GM21528 (cell line): ENCODE measurements around the gene ITGA11.

Source experiments
- ATAC-seq: cut with Tn5 transposase; IDR thresholded peaks from one replicate; pipeline ENCODE4 v1.9.1; 2021; ENCODE audit warnings: mild to moderate bottlenecking, moderate library complexity; ENCODE audit not compliant: unreplicated experiment, low FRiP score

Gene ITGA11

DNA sequence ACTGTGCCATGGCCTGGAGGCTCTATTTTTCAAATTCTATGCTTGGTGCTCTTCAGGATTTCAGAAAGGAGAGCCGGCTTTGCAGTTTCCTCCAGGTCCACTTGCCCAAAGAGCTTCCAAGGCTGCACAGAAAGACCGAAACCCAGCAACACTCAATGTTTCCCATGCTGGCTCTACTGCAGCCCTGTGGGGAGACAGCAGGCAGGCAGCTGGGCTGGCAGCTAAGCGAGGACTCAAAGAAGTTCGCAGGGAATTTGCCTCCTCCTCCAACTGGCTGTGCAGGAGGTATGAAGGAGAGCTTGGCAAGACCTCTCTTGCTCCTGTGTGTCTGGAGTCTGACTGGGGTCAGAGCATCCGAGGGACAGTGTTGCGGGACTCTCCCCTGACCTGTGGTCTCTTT, 17.4 kb upstream of the ITGA11 start:
- ATAC-seq = no peak

DNA sequence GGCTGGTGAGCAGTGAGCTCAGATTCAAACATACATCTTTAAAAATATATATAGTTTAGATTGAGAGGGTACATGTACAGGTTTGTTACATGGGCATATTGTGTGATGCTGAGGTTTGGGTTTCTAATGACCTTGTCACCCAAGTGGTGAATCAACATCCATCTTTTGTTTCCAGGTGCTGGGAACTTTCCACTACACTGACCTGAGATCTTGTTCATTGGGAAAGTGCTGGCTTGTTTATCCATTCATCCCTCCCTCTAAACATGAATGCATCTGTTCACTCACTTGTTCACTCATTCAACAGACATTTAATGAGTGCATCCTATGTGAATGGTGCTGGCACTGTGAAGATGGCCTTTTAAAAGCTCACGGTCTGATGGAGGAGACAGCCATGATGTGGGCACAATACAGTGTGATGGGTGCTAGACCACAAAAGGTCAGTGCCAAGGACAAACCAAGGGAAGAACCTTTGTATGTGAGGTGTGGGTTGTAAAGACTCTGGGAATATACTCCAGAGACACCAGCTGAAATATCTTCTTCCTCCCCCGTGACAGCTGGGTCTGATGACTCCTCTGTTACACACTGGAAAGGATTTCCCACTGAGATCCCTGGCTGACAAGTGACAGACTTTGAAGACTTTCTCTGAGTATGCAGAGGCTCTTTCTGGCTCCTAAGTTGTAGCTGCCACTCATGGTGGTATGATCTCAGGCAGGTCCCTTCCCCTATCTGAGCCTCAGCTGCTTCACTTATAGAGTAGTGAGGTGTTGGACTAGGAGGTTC, 16.2 kb upstream of the ITGA11 start:
- no peak for ATAC-seq

DNA sequence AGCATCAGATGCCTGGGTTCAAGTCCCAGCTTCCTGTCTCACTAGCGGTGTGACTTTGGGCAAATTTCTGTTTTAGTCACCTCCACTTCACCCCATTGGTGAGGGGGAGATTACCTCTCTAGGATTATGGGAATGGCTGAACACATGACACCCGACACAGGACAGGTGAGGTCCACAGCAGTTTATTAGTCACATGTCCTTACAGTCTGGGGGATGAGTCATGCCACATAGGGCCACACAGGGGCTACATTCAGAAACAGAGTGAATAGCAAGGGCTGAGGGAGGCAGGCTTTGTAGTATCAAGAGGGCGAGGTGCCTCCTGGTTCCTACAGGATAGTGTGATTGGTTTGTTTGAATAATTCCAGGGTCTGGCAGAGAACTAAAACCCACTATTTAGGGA, 15.2 kb upstream of the ITGA11 start:
- ATAC-seq = no peak

DNA sequence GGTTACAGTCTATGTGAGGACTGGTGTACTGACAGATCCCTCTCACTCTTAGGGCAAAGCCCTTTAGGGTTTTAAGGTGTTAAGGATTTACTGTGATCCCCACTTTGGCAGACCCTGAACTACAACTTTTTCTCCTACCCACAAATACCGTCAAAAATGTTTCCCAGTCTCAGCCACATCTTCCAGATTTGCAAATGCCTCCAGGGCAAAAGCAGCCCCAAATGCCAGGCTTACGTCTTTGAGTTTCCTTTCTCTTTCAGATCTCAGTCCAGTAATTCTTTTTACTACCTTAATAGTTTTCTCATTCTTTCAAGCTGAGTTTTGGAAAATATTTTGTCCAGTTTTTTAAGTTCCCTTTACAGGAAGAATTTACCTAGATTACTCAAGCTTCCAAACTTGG, 13.4 kb upstream of the ITGA11 start:
- ATAC-seq = no peak

DNA sequence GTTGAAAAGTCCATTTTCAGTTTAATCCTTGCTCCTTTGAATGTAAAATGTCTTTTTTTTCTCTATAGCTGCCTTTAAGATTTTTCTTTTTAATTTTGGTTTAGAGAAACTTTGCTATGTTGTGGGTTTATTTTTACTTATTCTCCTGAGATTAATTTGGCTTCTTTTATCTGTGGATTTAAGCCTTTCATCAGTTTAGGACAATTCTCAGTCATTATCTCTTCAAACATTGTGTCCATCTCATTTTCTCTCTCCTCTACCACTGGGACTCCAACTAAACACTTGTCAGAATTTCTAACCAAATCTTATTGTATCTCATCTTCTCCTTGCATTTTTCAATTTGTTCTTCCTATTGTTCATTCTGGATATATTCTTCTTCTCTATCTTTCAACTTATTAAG, 12.4 kb upstream of the ITGA11 start:
- ATAC-seq = no peak

DNA sequence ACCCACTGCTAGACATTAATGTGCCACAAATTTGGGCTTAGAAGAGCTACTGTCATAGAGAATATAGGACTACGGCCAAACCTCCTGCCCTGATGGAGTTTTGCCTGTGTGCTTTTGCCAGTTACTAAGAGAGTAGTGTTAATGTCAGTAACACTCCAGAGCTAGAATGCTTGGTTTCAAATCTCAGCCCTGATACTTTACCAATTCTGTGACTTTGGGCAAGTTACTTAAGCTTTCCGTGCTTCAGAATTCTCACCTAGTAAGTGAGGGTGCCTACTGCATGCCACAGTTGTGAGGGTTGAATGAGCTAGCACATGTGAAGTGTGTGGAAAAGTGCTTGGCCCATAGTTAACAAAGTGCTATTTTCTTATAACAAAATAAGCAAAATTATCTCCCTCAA, 10.9 kb upstream of the ITGA11 start:
- no peak for ATAC-seq

DNA sequence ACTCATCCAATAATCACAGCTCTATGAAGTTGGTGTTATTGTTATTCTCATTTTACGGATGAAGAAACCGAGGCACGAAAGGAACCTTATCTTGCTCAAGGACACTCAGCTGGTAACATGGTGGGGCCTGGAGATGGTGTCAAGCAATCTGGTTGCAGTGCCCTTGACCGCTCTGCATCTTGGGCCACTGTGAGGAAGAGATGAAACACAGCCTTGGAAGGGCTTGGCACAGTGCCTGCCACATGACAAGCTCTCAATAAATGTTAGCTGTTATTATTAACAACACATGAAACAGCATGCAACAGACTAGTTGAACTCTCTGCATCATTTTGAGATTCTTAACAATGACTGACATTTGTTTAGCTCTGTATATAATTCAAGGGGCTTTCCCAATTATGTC, 10.1 kb upstream of the ITGA11 start:
- no peak for ATAC-seq

DNA sequence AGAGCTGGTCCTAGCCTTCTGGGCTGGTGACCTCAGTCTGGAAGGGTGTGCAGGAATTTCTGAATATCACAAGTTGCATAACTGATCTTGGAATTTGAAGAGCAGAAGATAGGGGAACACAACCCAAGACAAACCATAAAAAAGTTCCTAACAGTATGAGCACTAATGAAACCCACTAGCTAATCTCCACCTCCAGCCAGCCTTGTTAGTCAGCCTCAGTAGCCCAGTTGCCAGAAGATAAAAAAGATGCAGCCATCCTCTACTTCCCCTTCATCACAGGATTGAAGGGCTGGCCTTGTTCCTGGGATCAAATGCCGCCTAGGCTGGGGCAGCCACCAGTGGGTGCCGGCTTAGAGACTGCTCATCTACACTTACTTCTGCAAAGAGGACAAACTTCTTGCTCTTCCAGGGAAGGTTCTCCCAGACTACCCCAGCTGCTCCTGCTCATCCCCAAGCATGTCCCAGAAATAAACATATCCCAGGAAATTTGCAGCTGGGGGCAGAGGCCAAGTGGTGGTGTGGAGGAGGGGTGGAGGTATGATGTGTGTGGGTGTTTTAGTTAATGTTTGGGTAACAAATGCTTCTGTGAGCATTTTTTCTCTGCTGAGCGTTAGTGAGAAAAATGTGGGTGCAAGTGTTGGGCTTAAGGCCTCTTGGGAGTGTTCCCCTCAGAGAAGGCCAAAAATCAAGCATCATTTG, 9.2 kb upstream of the ITGA11 start:
- no peak for ATAC-seq

DNA sequence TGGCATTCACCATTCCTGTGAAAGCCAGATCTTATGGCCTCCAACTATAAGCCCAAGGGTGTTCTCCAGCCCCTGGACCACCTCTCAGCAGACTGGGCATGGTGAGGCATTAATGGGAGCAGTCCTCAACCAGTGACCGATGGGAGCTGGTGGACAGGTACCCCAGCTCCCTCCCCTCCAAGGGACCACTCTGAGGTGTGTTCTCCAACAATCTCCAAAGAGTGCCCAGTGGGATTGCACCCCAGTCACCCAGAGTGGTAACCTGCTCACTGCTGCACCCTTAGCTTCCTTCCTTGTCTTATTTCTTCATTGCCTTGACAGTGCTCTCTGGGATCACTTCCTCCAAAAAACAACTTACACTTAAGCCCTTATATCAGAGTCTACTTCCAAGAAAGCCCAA, 8.2 kb upstream of the ITGA11 start:
- no peak for ATAC-seq

DNA sequence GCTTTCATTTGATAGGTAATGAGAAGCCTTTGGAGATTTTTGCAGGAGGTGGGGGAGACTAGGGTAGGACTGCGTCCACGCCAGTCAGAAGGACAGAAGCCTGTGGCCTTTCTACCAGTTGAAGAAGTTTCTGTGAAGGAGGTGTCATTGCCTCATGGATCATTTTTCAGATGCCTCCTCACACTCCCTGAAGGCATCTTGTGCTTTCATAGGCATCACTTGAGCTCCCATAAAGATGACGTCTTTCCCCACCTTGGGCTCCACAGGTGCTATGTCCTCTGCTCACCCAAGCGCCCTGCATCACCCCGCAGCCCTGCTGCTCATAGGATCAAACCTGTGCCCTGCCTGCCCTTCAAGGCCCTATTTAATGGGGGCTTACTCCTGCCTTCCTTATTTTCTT, 7.5 kb upstream of the ITGA11 start:
- no peak for ATAC-seq

DNA sequence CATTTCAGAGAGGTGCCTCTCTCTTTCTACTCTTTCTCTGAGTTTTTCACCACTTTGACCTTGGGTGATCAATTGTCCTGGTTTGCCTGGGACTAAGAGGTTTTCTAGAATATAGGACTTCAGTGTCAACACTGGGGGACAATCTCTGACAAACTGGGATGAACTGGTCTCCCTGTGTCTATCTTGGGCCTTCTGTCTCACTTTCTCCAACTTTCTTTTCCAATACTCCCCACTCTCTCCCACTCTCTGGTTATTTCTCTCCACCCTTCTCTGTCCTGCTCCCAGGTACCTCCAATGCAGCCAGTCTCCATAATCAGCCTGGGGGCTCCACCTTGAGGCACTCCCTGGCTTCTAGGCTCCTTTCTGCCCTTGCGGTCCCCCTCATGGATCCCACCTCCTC, 4.7 kb upstream of the ITGA11 start:
- ATAC-seq = no peak

DNA sequence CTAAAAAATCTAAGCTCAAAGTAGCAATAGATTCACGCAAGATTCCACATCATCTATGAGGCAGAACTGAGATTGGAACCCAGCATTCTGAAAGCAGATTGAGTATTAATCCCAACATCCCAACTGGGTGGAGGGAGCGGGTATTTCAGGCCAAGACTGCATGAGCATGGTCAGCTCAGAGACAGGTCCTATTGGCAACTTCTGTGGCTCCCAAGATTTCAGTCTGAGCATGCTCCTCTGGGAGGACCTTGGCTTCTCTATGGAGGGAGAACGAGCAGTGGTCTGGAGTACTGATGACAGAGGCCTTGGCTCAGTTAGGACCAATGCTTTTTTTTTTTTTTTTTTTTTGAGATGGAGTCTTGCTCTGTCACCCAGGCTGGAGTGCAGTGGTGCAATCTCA, 4.0 kb upstream of the ITGA11 start:
- ATAC-seq = no peak

DNA sequence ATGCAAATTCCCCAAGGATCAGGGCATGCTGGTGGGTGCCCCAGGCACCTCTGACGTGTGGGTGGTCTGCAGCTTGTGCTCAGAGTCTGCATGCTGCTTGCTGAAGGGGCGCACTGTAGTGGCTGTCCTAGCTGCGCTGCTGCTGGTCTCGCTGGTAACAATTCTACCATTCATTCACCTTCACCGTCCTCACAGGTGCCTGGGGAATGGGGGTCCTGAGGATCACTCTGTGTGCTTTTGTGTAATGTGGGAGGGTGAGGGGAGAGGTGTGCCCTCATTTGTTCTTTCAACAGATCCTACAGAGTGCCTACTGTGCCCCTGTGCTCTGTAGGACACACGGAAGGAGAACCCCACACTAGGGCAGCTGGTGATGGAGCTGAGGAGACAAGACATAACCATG, 2.1 kb upstream of the ITGA11 start:
- no peak for ATAC-seq

DNA sequence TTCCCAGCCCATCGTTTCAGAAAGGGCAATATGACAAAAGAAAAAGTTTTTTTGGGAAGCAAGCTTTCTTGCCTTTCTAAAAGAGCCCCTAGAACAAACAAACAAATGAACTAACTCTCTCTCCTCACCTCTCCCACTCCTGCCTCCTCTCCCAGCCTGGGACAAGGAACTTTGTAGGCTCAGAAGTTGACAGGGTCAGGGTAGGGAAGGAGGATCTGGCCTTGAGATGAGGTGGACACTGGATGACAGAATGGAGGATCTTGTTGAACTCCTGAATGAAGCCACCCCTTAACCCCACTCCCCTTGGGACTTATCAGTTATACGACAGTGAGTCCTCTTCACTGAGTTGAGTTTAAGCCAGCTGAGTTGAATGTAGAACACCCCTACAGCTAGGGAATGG, 1.6 kb upstream of the ITGA11 start:
- ATAC-seq = no peak

DNA sequence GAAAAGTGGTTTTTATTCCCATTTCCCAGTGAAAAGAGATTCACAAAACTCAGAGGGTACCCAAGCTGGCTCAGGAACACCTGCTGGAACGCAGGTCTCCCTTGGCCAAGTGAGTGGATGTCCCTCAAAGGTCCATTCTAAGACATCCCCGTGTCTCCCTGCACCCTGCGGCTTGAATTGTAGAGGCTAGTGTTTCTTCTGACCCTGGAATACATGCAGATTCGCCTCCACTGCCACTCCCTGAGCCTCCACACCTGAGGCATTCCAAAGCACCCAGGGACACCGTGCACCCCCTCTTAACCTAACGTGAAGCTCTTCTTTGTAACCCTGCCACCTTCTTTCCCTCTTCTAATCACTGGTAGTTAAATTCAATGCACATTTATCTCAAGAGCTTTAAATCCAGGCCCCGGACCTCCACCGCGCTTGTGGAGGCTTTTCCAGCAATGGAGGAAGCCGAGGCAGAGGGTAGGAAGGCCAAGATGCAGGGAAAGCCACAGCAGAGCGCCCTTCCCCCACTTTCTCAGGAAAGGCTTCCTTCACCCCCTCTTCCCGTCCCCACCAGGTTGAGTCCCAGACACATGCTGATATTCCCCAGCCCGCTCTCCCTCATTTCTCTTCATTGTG, 590 bp upstream of the ITGA11 start:
- ATAC-seq = no peak

DNA sequence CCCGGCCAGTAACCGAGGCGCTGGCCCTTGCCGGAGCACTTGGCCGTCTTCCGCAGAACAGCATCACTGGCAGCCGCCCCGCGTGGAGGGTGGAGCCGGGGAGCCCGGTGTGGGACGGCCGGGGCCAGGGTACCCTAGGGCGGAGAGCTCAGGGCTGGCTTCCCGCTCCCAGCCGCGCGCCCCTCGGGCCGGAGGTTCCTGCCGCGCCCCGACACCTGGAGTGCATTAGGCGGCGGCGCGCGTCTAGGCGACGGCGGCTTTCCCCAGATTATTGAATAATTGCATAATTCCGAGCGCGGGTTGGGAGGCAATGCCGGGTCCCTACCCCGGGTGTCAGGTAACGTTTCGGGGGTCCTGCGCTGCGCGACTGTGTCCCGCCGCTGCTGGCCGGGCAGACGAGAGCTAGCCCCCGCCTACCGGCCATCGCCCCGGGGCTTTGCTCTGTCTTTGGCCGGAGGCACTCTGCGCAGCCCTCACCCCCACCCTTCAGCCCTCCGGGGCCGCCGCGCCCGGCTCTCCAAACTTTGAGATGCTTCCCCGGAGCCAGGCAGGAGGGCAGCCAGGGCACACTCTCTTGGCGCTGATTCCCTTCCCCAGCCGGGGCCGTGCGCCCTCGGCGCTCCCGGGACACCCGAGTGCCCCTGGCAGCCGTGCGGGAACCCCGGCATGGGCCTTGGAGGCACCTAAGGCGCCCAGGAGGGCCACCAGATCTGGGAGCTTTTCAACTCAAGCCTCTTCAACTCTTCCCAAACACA, 749 bp downstream of the ITGA11 start:
- no peak for ATAC-seq

DNA sequence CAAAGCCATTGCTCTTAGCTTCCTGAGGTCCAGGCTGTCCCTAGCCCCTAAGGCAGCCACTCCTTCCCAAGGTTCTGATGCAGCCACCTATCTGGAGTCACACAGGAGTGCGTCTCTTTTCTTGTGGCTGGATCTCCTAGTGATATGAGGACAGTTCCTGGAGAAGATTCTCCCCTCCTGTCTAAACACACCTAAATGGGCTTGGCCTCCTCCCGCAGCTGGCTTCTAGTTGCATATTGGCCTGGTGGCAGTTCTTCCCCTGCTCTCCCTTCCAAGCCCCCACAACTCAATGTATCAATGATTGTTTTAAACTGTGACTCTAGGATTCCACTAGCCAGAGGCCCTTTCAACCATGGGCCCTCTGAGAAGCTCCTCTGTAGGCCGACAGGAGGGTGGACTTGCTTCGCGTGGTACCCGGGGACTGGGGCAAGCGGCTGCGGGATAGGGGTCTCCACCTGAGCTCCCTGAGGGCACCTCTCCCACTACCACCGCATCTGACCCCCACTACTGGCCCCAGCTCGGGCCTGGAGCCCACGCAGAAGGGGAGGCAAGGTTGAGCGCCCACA, 1.4 kb downstream of the ITGA11 start:
- ATAC-seq = no peak

DNA sequence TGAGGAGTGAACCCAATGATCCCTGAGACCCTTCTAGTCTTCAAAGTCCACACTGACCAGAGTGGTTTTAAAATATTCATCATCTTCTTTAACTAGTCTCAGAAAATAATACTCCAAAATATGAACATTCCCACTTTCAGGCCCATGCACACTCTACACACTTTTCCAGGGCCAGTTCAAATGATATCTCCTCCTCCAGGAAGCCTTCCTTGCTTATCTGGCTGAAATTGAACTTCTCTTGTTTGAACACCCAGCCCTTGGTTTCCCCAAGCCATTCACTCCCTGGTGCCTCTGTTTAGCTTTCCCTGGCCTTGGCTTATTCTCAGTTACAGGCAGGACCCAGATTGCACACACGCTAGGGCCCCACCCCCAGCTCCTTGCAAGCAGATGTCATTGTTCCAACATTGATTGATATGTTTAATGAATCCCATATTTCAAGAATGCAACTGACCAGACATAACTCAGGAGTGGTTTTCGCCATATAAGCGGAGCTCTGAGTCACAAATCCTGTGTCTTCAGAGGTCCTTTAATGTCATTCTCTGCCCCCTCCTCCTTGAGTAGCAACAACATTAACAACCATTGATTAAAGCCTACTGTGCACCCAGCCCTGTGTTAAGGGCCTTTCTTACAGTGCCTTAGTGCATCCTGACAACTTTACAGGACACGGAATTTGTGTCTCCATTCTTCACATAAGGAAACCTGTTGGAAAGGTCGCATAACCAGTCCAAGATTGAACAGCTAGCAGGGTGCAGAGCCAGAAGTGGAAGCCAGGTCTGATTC, 2.1 kb downstream of the ITGA11 start:
- ATAC-seq = no peak

DNA sequence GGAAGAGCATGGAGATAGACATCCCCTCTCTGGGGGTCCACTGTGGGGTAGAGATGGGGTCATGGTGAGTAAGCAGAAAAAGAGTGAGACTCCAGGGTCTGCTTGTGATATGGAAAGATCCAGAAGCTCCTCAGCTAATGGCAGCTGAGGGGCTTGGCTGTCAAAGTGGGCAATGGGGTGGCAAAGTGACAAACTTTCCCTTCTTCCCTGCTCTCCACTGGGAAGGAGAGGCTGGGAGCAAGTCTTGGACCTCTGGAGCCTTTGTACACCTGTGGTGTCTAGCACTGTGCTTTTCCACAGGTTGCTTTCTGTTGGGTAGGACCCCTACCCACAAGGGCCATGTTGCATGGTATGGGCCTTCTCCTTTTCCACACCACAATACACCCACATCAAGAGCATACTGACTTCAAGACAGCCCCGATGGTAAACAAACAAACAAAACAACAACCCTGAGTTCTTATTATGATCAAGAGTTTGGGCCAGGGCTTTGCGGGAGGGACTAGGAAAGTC, 3.5 kb downstream of the ITGA11 start:
- ATAC-seq = no peak

DNA sequence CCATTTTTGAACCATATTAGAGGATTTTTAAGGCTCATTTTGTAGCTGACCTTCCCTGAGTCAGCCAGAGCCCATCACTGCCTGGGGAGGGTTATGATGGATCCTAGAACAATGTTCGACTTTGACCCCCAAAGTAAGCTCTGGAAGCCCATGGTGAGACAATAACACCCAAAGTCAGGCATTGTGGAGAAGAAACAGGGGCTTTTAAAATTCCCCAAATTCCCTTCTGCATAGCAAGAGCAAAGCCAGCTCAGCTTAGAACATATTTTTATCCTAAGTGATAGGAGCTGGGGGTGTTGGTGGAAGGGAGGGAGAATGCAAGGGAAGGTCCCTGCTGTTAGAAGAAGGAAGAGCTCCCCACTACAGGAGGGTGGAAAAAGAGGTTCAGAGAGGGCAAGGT, 4.0 kb downstream of the ITGA11 start:
- ATAC-seq = no peak
